ENCODE data around the gene ZNF205.

The ZNF205 gene

DNA sequence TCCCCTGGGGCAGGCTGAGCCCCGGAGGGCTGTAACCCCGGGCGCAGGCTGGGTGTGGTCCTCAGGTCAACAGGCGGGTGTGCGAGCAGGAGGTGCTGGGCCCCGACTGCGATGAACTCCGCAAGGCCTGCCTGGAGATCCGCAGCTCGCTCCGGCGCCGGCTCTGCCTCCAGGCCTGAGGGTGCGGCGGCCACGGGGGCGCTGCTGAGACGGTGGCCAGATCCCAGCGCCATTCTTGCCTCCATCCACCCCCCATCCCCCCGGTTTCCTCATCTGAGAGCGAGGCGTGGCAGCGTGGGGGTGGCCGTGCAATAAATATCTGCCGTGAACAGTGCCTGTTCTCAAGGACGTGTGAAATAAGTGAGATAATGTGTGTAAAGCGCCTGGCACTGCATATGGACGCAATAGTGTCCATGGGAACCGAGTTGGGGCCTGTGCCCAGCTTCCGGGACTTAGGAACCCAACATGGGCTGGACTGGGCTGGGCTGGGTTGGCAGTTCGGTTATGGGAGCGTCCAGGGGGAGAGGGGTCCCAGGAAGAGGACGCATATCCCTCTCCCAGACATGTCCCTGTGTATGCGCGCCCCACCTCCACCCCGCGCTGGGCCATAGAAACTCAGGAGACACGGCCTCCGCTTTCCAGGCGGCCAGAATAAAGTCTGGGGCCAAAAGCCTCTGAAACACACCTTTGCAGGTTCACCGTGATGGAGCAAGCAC, 37.4 kb downstream of the ZNF205 start (continued):
- TF ChIP-seq, protein P1, sequence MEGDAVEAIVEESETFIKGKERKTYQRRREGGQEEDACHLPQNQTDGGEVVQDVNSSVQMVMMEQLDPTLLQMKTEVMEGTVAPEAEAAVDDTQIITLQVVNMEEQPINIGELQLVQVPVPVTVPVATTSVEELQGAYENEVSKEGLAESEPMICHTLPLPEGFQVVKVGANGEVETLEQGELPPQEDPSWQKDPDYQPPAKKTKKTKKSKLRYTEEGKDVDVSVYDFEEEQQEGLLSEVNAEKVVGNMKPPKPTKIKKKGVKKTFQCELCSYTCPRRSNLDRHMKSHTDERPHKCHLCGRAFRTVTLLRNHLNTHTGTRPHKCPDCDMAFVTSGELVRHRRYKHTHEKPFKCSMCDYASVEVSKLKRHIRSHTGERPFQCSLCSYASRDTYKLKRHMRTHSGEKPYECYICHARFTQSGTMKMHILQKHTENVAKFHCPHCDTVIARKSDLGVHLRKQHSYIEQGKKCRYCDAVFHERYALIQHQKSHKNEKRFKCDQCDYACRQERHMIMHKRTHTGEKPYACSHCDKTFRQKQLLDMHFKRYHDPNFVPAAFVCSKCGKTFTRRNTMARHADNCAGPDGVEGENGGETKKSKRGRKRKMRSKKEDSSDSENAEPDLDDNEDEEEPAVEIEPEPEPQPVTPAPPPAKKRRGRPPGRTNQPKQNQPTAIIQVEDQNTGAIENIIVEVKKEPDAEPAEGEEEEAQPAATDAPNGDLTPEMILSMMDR (tag by site-specific recombination; IDR thresholded peaks at IDR 0.05), result peak; percentile 97
- TF ChIP-seq GFI1B (tag by site-specific recombination; IDR thresholded peaks at IDR 0.05) (no peak), ZBTB8A (tag by site-specific recombination; IDR thresholded peaks at IDR 0.05) (peak; percentile 76), TRIM28 (IDR thresholded peaks at IDR 0.05; ENCODE audit: borderline replicate concordance, low read length) (no peak), EGR2 (tag by site-specific recombination; IDR thresholded peaks at IDR 0.05; ENCODE audit: low read depth) (peak; percentile 74), KLF16 (tag by site-specific recombination; IDR thresholded peaks at IDR 0.05) (peak; percentile 76), SP2 (tag by site-specific recombination; IDR thresholded peaks at IDR 0.05) (no peak), ZNF660 (tag by site-specific recombination; IDR thresholded peaks at IDR 0.05) (peak; percentile 51; the same call in 1 of the 2 replicates), ZNF221 (tag by site-specific recombination; IDR thresholded peaks at IDR 0.05; ENCODE audit: borderline replicate concordance) (0 out of 2 replicates have a peak, but pooled peaks have one; percentile 78), ZFP37 (tag by site-specific recombination; IDR thresholded peaks at IDR 0.05) (peak; percentile 25; the same call in 1 of the 2 replicates), ZNF391 (tag by site-specific recombination; IDR thresholded peaks at IDR 0.05; ENCODE audit: borderline replicate concordance, low read depth) (0 out of 2 replicates have a peak, but pooled peaks have one; percentile 17), ZBTB17 (tag by site-specific recombination; IDR thresholded peaks at IDR 0.05) (peak; percentile 92), ZBTB20 (tag by site-specific recombination; IDR thresholded peaks at IDR 0.05) (peak; percentile 51), KLF1 (tag by site-specific recombination; IDR thresholded peaks at IDR 0.05) (peak; percentile 69)
- TF ChIP-seq, protein P2, sequence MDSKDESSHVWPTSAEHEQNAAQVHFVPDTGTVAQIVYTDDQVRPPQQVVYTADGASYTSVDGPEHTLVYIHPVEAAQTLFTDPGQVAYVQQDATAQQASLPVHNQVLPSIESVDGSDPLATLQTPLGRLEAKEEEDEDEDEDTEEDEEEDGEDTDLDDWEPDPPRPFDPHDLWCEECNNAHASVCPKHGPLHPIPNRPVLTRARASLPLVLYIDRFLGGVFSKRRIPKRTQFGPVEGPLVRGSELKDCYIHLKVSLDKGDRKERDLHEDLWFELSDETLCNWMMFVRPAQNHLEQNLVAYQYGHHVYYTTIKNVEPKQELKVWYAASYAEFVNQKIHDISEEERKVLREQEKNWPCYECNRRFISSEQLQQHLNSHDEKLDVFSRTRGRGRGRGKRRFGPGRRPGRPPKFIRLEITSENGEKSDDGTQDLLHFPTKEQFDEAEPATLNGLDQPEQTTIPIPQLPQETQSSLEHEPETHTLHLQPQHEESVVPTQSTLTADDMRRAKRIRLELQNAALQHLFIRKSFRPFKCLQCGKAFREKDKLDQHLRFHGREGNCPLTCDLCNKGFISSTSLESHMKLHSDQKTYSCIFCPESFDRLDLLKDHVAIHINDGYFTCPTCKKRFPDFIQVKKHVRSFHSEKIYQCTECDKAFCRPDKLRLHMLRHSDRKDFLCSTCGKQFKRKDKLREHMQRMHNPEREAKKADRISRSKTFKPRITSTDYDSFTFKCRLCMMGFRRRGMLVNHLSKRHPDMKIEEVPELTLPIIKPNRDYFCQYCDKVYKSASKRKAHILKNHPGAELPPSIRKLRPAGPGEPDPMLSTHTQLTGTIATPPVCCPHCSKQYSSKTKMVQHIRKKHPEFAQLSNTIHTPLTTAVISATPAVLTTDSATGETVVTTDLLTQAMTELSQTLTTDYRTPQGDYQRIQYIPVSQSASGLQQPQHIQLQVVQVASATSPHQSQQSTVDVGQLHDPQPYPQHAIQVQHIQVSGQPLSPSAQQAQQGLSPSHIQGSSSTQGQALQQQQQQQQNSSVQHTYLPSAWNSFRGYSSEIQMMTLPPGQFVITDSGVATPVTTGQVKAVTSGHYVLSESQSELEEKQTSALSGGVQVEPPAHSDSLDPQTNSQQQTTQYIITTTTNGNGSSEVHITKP (tag by site-specific recombination; IDR thresholded peaks at IDR 0.05), result peak; percentile 85
- TF ChIP-seq, protein P3, sequence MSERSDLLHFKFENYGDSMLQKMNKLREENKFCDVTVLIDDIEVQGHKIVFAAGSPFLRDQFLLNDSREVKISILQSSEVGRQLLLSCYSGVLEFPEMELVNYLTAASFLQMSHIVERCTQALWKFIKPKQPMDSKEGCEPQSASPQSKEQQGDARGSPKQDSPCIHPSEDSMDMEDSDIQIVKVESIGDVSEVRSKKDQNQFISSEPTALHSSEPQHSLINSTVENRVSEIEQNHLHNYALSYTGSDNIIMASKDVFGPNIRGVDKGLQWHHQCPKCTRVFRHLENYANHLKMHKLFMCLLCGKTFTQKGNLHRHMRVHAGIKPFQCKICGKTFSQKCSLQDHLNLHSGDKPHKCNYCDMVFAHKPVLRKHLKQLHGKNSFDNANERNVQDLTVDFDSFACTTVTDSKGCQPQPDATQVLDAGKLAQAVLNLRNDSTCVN (tag by site-specific recombination; optimal IDR thresholded peaks at IDR 0.05), result peak; percentile 64
- TF ChIP-seq, protein P4, sequence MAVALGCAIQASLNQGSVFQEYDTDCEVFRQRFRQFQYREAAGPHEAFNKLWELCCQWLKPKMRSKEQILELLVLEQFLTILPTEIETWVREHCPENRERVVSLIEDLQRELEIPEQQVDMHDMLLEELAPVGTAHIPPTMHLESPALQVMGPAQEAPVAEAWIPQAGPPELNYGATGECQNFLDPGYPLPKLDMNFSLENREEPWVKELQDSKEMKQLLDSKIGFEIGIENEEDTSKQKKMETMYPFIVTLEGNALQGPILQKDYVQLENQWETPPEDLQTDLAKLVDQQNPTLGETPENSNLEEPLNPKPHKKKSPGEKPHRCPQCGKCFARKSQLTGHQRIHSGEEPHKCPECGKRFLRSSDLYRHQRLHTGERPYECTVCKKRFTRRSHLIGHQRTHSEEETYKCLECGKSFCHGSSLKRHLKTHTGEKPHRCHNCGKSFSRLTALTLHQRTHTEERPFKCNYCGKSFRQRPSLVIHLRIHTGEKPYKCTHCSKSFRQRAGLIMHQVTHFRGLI (tag by site-specific recombination; IDR thresholded peaks at IDR 0.05), result peak; percentile 57; the same call in 1 of the 2 replicates
- TF ChIP-seq, protein P5, sequence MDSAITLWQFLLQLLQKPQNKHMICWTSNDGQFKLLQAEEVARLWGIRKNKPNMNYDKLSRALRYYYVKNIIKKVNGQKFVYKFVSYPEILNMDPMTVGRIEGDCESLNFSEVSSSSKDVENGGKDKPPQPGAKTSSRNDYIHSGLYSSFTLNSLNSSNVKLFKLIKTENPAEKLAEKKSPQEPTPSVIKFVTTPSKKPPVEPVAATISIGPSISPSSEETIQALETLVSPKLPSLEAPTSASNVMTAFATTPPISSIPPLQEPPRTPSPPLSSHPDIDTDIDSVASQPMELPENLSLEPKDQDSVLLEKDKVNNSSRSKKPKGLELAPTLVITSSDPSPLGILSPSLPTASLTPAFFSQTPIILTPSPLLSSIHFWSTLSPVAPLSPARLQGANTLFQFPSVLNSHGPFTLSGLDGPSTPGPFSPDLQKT (IDR thresholded peaks at IDR 0.05; ENCODE audit: borderline replicate concordance, low read depth, low read length), result no peak
